GM10266 (cell line): ENCODE data around the gene WDR88.
"Not testable (repeated sequence)": the region's sequence is repeated elsewhere in the genome, so short reads cannot be mapped to it uniquely, and the experiment has no call there.

ENCODE experiments used
- DNase-seq: peaks from one replicate; pipeline ENCODE4 v3.0.0; 2012; ENCODE audit errors: extremely low spot score
- TF ChIP-seq, protein P1 (sequence below): IDR thresholded peaks from 2 replicates; pipeline ENCODE4 v1.5.1; 2012; ENCODE audit warnings: mild to moderate bottlenecking, low read depth; ENCODE audit not compliant: control insufficient read depth, insufficient read depth; ENCODE audit errors: missing control alignments

WDR88 gene

GRCh38 chr19:33143897-33144405, 12.0 kb downstream of the WDR88 start:
- DNase-seq = peak; percentile 83
- TF ChIP-seq, protein P1, sequence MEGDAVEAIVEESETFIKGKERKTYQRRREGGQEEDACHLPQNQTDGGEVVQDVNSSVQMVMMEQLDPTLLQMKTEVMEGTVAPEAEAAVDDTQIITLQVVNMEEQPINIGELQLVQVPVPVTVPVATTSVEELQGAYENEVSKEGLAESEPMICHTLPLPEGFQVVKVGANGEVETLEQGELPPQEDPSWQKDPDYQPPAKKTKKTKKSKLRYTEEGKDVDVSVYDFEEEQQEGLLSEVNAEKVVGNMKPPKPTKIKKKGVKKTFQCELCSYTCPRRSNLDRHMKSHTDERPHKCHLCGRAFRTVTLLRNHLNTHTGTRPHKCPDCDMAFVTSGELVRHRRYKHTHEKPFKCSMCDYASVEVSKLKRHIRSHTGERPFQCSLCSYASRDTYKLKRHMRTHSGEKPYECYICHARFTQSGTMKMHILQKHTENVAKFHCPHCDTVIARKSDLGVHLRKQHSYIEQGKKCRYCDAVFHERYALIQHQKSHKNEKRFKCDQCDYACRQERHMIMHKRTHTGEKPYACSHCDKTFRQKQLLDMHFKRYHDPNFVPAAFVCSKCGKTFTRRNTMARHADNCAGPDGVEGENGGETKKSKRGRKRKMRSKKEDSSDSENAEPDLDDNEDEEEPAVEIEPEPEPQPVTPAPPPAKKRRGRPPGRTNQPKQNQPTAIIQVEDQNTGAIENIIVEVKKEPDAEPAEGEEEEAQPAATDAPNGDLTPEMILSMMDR = peak; percentile 98

- TF ChIP-seq, protein P1 = no peak
Observed at GRCh38 chr19:33146209-33146608, 14.3 kb downstream of the WDR88 start.

GRCh38 chr19:33147538-33147937, 15.6 kb downstream of the WDR88 start:
- TF ChIP-seq, protein P1 = no peak
- no peak for DNase-seq

More at GRCh38 chr19:33146209-33146608, 14.3 kb downstream of the WDR88 start:
- no peak for DNase-seq

DNA sequence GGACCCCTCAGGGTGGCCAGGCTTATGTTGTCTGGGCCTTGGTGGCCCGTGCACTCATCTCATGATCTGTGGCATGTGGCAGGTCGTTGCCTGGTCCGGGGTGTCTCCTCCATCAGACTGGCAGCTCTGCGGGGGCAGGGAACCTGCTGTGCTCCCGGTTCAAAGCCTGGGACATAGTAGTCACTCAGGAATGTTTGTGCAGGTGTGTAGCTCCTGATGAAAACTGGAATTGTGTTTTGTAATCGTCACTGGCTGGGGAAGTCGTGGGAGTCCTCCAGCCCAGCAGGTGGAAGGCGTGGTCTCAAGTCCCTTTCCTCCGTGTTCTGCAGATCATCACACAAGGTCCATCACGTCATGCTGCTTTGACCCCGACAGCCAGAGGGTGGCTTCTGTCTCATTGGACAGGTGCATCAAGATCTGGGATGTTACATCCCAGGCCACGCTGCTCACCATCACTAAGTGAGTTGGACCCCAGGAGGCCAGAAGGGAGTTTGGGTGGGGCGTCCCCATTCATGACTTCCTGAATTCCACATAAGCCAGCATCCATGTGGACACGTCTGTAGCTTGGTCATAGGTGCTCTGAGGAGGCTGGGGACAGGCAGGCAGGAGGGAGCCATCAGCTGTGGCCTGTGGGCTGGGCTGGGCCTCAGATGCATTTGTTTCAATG, 19.1 kb downstream of the WDR88 start:
- DNase-seq = no peak
- TF ChIP-seq, protein P1 = no peak

DNA sequence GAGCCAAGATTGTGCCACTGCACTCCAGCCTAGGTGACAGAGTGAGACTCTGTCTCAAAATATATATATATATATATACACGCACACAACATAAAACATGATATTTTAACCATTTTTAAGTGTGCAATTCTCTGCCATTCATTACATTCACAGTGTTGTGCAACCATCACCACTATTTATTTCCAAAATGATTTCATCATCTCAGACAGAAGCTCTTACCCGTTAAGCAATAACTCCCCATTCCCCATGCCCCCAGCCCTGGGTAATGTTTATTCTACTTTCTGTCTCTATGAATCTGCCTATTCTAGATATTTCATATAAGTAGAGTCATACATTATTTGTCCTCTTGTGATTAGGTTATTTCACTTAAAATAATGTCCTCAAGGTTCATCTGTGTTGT, 20.3 kb downstream of the WDR88 start:
- no peak for DNase-seq
- TF ChIP-seq, protein P1 = no peak

DNA sequence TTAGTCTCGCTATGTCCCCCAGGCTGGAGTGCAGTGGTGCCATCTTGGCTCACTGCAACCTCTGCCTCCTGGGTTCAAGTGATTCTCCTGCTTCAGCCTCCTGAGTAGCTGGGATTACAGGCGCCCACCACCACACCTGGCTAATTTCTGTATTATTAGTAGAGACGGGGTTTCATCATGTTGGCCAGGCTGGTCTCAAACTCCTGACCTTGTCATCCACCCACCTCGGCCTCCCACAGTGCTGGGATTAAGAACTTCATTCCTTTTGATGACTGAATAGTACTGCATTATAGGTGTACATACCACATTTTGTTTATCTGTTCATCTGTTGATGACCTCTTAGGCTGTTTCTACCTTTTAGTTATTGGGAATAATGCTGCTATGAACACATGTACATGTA, 20.7 kb downstream of the WDR88 start:
- not testable (repeated sequence) for DNase-seq

DNA sequence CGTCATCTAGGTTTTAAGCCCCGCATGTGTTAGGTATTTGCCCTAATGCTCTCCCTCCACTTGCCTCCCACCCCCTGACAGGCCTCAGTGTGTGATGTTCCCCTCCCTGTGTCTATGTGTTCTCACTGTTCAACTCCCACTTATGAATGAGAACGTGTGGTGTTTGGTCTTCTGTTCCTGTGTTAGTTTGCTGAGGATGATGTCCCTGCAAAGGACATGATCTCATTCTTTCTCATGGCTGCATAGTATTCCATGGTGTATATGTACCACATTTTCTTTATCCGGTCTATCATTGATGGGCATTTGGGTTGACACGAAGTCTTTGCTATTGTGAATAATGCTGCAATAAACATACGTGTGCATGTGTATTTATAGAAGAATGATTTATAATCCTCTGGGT, 22.4 kb downstream of the WDR88 start:
- not testable (repeated sequence) for DNase-seq

DNA sequence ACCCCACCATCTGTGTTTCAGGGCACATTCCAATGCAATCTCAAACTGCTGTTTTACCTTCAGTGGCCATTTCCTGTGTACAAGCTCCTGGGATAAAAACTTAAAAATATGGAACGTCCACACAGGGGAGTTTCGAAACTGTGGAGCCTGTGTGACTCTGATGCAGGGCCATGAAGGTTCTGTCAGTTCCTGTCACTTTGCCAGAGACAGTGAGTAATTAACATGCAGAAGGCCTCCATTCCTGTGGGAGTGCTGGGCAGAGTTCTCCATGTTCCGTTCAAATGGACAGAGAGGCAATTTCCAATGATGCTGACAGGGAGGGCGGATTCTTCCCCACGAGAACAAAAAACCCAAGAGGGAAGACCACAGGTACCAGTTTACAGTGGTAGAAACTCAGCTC, 24.4 kb downstream of the WDR88 start:
- TF ChIP-seq, protein P1 = no peak
- no peak for DNase-seq
